HEK293T (cell line): ENCODE measurements around the gene RAD50.

Experiments used
- FOXM1 ChIP-seq: fragments of 450-650 bp; IDR thresholded peaks from 2 replicates; pipeline ENCODE4 v1.6.1; 2017; ENCODE audit warnings: mild to moderate bottlenecking, borderline replicate concordance
- L3MBTL2 ChIP-seq: fragments of 450-650 bp; conservative IDR thresholded peaks from 2 replicates; pipeline ENCODE4 v1.6.1; 2016; ENCODE audit warnings: mild to moderate bottlenecking
- LEF1 ChIP-seq: fragments of 450-650 bp; IDR thresholded peaks from 2 replicates; pipeline ENCODE4 v1.6.1; 2017; ENCODE audit warnings: mild to moderate bottlenecking, borderline replicate concordance
- NFRKB ChIP-seq: fragments of 450-650 bp; IDR thresholded peaks from 2 replicates; pipeline ENCODE4 v1.6.1; 2016; ENCODE audit warnings: mild to moderate bottlenecking, moderate library complexity
- SUZ12 ChIP-seq: fragments of 450-650 bp; IDR thresholded peaks from 2 replicates; pipeline ENCODE4 v1.6.1; 2016; ENCODE audit warnings: mild to moderate bottlenecking
- ZNF384 ChIP-seq: fragments of 450-650 bp; IDR thresholded peaks from 2 replicates; pipeline ENCODE4 v1.6.1; 2016

GRCh38 chr5:132627470-132627869 is 70.7 kb downstream of the RAD50 start:
- no peak for TF ChIP-seq LEF1
- TF ChIP-seq L3MBTL2, result no peak
- no peak for TF ChIP-seq NFRKB
- no peak for TF ChIP-seq FOXM1
- TF ChIP-seq SUZ12, result no peak
- TF ChIP-seq ZNF384, result no peak
